Stimulated activated CD4-positive, alpha-beta T cell treated with anti-CD3 and anti-CD28 coated beads, Interleukin-1b, Interleukin-23, amount 100 ng/mL, for 1 hour (primary cell): ENCODE measurements around the gene ZFP14.

Source experiments
- DNase-seq, 2 donors: peaks; one replicate each; pipeline ENCODE4 v3.0.0-alpha.2; 2020; ENCODE audit warnings: low read depth in 2 of 2

Gene ZFP14

GRCh38 chr19:36378625-36379509 lies at the start of gene ZFP14:
TSS of gene ZFP14 (minus strand) at chr19:36379201. CDS start at chr19:36367892, 11,309 bp downstream.
- DNase-seq = peak; percentile 87 to 92

GRCh38 chr19:36423925-36424324 lies 44.9 kb upstream of the ZFP14 start:
- no peak for DNase-seq

- no peak for DNase-seq
Observed at GRCh38 chr19:36421749-36422481, 42.9 kb upstream of the ZFP14 start.

- no peak for DNase-seq
Observed at GRCh38 chr19:36420961-36421748, 42.2 kb upstream of the ZFP14 start.

GRCh38 chr19:36418287-36419001 lies 39.4 kb upstream of the ZFP14 start, which contains the start of gene ZFP82:
TSS of gene ZFP82 (minus strand) at chr19:36418644. CDS start at chr19:36409789, 8,855 bp downstream.
- peak; percentile 37 to 47 for DNase-seq

GRCh38 chr19:36417752-36418286 lies 38.8 kb upstream of the ZFP14 start:
- no peak for DNase-seq

- no peak for DNase-seq
Observed at GRCh38 chr19:36409841-36410240, 30.8 kb upstream of the ZFP14 start.

GRCh38 chr19:36408101-36408500 lies 29.1 kb upstream of the ZFP14 start:
- DNase-seq = no peak

GRCh38 chr19:36404498-36404897 lies 25.5 kb upstream of the ZFP14 start:
- DNase-seq = no peak

GRCh38 chr19:36401475-36401874 lies 22.5 kb upstream of the ZFP14 start:
- no peak for DNase-seq

- DNase-seq = no peak
Observed at GRCh38 chr19:36398571-36398970, 19.6 kb upstream of the ZFP14 start.

- DNase-seq = no peak
Observed at GRCh38 chr19:36392916-36393673, 14.1 kb upstream of the ZFP14 start.

GRCh38 chr19:36379510-36379819 lies 464 bp upstream of the ZFP14 start:
- DNase-seq = no peak

GRCh38 chr19:36377541-36378178 lies 1.3 kb downstream of the ZFP14 start:
- no peak for DNase-seq

GRCh38 chr19:36373638-36374156 lies 5.3 kb downstream of the ZFP14 start:
- no peak for DNase-seq

GRCh38 chr19:36371886-36372285 lies 7.1 kb downstream of the ZFP14 start:
- DNase-seq = no peak

- DNase-seq = no peak
Observed at GRCh38 chr19:36363845-36364244, 15.2 kb downstream of the ZFP14 start.

- no peak for DNase-seq
Observed at GRCh38 chr19:36340786-36341372, 38.1 kb downstream of the ZFP14 start.
